Activated CD4-positive, alpha-beta T cell treated with anti-CD3 and anti-CD28 coated beads for 48 hours (primary cell): Measurements from ENCODE around the gene PROSER2.
A peak's percentile ranks its signal among the peaks of the same experiment; 100 is the strongest.

ENCODE experiments used
- DNase-seq: peaks from one replicate; pipeline ENCODE4 v3.0.0-alpha.2; 2020

The PROSER2 gene

GRCh38 chr10:11869743-11870460 lies 46.7 kb downstream of the PROSER2 start:
- no peak for DNase-seq

GRCh38 chr10:11870461-11870780 lies 47.3 kb downstream of the PROSER2 start:
- no peak for DNase-seq

- DNase-seq = no peak
These were observed 47.8 kb downstream of the PROSER2 start for GRCh38 chr10:11870900-11871400.

- no peak for DNase-seq
These were observed 48.3 kb downstream of the PROSER2 start for GRCh38 chr10:11871466-11871865.

GRCh38 chr10:11874568-11875493 lies 51.7 kb downstream of the PROSER2 start:
- peak; percentile 61 for DNase-seq

GRCh38 chr10:11875494-11876281 lies 52.5 kb downstream of the PROSER2 start:
- no peak for DNase-seq

- no peak for DNase-seq
These were observed 53.2 kb downstream of the PROSER2 start for GRCh38 chr10:11876324-11876723.

- no peak for DNase-seq
These were observed 53.8 kb downstream of the PROSER2 start for GRCh38 chr10:11876805-11877590.

- no peak for DNase-seq
These were observed 54.4 kb downstream of the PROSER2 start for GRCh38 chr10:11877591-11877905.

- no peak for DNase-seq
These were observed 55.6 kb downstream of the PROSER2 start for GRCh38 chr10:11878776-11879175.

- no peak for DNase-seq
These were observed 56.4 kb downstream of the PROSER2 start for GRCh38 chr10:11879387-11880094.

- DNase-seq = no peak
These were observed 57.2 kb downstream of the PROSER2 start for GRCh38 chr10:11880151-11881029.

GRCh38 chr10:11881030-11881476 lies 57.9 kb downstream of the PROSER2 start:
- no peak for DNase-seq

- DNase-seq = no peak
These were observed 58.6 kb downstream of the PROSER2 start for GRCh38 chr10:11881477-11882417.

- no peak for DNase-seq
These were observed 59.7 kb downstream of the PROSER2 start for GRCh38 chr10:11882646-11883375.

- no peak for DNase-seq
These were observed 61.7 kb downstream of the PROSER2 start for GRCh38 chr10:11884706-11885423.

GRCh38 chr10:11885437-11886137 lies 62.4 kb downstream of the PROSER2 start:
- no peak for DNase-seq

- DNase-seq = no peak
These were observed 63.0 kb downstream of the PROSER2 start for GRCh38 chr10:11886138-11886474.
